Hematopoietic multipotent progenitor cell treated with erythropoietin and hydrocortisone succinate and interleukin-3 and kit ligand, for 17 days (in vitro differentiated cells): ENCODE data around the gene GIMAP6.
"Not testable (repeated sequence)": the region's sequence is repeated elsewhere in the genome, so short reads cannot be mapped to it uniquely, and the experiment has no call there.

Experiments used
- DNase-seq: peaks from one replicate; pipeline ENCODE4 v3.0.0-alpha.2; 2015; ENCODE audit warnings: low spot score

GIMAP6 gene

GRCh38 chr7:150631866-150632864 is at the start of gene GIMAP6:
Gene GIMAP6, minus strand, starts transcription at chr7:150632385. Its CDS starts 2,243 bp downstream, at chr7:150630142.
- no peak for DNase-seq

GRCh38 chr7:150680364-150680763 is 48.2 kb upstream of the GIMAP6 start:
- DNase-seq, result not testable (repeated sequence)

GRCh38 chr7:150678601-150679000 is 46.4 kb upstream of the GIMAP6 start:
- not testable (repeated sequence) for DNase-seq

- DNase-seq, result not testable (repeated sequence)
Measured at GRCh38 chr7:150676854-150677253, 44.7 kb upstream of the GIMAP6 start.

GRCh38 chr7:150676276-150676675 is 44.1 kb upstream of the GIMAP6 start:
- DNase-seq, result not testable (repeated sequence)

- no peak for DNase-seq
Measured at GRCh38 chr7:150675714-150676113, 43.5 kb upstream of the GIMAP6 start.

GRCh38 chr7:150671798-150672585 is 39.8 kb upstream of the GIMAP6 start:
- DNase-seq, result not testable (repeated sequence)

- DNase-seq, result no peak
Measured at GRCh38 chr7:150668977-150669376, 36.8 kb upstream of the GIMAP6 start.

- DNase-seq, result no peak
Measured at GRCh38 chr7:150668472-150668911, 36.3 kb upstream of the GIMAP6 start.

- DNase-seq, result no peak
Measured at GRCh38 chr7:150666412-150666811, 34.2 kb upstream of the GIMAP6 start.

- DNase-seq, result no peak
Measured at GRCh38 chr7:150665896-150666295, 33.7 kb upstream of the GIMAP6 start.

GRCh38 chr7:150665089-150665748 is 33.0 kb upstream of the GIMAP6 start:
- no peak for DNase-seq

- DNase-seq, result no peak
Measured at GRCh38 chr7:150663802-150664494, 31.8 kb upstream of the GIMAP6 start.

GRCh38 chr7:150662821-150663220 is 30.6 kb upstream of the GIMAP6 start:
- DNase-seq, result not testable (repeated sequence)

- no peak for DNase-seq
Measured at GRCh38 chr7:150660939-150661613, 28.9 kb upstream of the GIMAP6 start.

- DNase-seq, result no peak
Measured at GRCh38 chr7:150657526-150657925, 25.3 kb upstream of the GIMAP6 start.

- DNase-seq, result no peak
Measured at GRCh38 chr7:150656047-150656446, 23.9 kb upstream of the GIMAP6 start.

- no peak for DNase-seq
Measured at GRCh38 chr7:150654692-150655091, 22.5 kb upstream of the GIMAP6 start.

- no peak for DNase-seq
Measured at GRCh38 chr7:150649080-150649385, 16.8 kb upstream of the GIMAP6 start.

GRCh38 chr7:150648353-150649079 is 16.3 kb upstream of the GIMAP6 start:
- no peak for DNase-seq
